Chondrocyte (in vitro differentiated cells): Measurements from ENCODE around the gene HKDC1. TPM values are rescaled to one million over a fixed set of nuclear protein-coding genes. Genes with fewer than 3 reads are reported as not detected.
A peak's percentile ranks its signal among the peaks of the same experiment; 100 is the strongest.

Experiments used
- DNase-seq: peaks from one replicate; pipeline ENCODE4 v3.0.0; 2021; ENCODE audit warnings: mixed read lengths, low spot score
- H3K27ac Mint-ChIP-seq: one replicate; pipeline ENCODE4 v1.8.0; 2021; ENCODE audit warnings: mild to moderate bottlenecking, moderate library complexity, mixed read lengths; ENCODE audit not compliant: unreplicated experiment
- H3K27me3 Mint-ChIP-seq: 2 replicates; pipeline ENCODE4 v1.8.0; 2021; ENCODE audit warnings: low read depth, mixed read lengths
- H3K36me3 Mint-ChIP-seq: 2 replicates; pipeline ENCODE4 v1.8.0; 2021; ENCODE audit warnings: low read depth, mixed read lengths
- H3K4me1 Mint-ChIP-seq: 2 replicates; pipeline ENCODE4 v1.8.0; 2021; ENCODE audit warnings: low read depth, mild to moderate bottlenecking, mixed read lengths
- H3K4me3 Mint-ChIP-seq: one replicate; pipeline ENCODE4 v1.8.0; 2021; ENCODE audit warnings: mild to moderate bottlenecking, moderate library complexity, mixed read lengths; ENCODE audit not compliant: unreplicated experiment
- H3K9me3 Mint-ChIP-seq: 2 replicates; pipeline ENCODE4 v1.8.0; 2021; ENCODE audit warnings: low read depth, mixed read lengths
- CTCF ChIP-seq: fragments of 200-600 bp; sonication (generic); IDR thresholded peaks from 2 replicates; pipeline ENCODE4 v1.5.0; 2021; ENCODE audit warnings: antibody characterized with exemption, mild to moderate bottlenecking, moderate library complexity
- total RNA-seq: library from RNA; stranded (reverse); gene quantifications from 3 replicates; pipeline ENCODE4 v1.2.1, GENCODE V29; 2021

HKDC1 gene
- total RNA-seq, 1 donor from 2014 or later, result 4.0 TPM

- DNase-seq, result no peak
- H3K27ac Mint-ChIP-seq, result peak overlapping the region; percentile 86
- no peaks in the 10 kb centered on the region for H3K9me3 Mint-ChIP-seq
- H3K27me3 Mint-ChIP-seq, result no peaks in the 10 kb centered on the region
- H3K4me3 Mint-ChIP-seq, result no peak overlapping the region
- peaks cover 8% of the 10 kb centered on the region for H3K36me3 Mint-ChIP-seq
- peaks cover 30% of the 10 kb centered on the region for H3K4me1 Mint-ChIP-seq
- no peak for TF ChIP-seq CTCF
Measured at GRCh38 chr10:69201045-69201444, 19.1 kb upstream of the HKDC1 start.

GRCh38 chr10:69202332-69202731 lies 17.8 kb upstream of the HKDC1 start:
- peak overlapping the region; percentile 86 for H3K27ac Mint-ChIP-seq
- H3K4me3 Mint-ChIP-seq, result no peak overlapping the region
- TF ChIP-seq CTCF, result no peak

GRCh38 chr10:69208761-69209160 lies 11.4 kb upstream of the HKDC1 start:
- H3K9me3 Mint-ChIP-seq, result no peaks in the 10 kb centered on the region
- peaks cover 23% of the 10 kb centered on the region for H3K36me3 Mint-ChIP-seq

More at GRCh38 chr10:69202332-69202731, 17.8 kb upstream of the HKDC1 start:
- Mint-ChIP-seq H3K36me3 (peaks cover 11% of the 10 kb centered on the region), H3K4me1 (peaks cover 30% of the 10 kb centered on the region), H3K27me3 (no peaks in the 10 kb centered on the region), H3K9me3 (no peaks in the 10 kb centered on the region)
- DNase-seq, result no peak

GRCh38 chr10:69209787-69210484 lies 10.2 kb upstream of the HKDC1 start:
- no peak for TF ChIP-seq CTCF
- peaks cover 9% of the 10 kb centered on the region for H3K4me1 Mint-ChIP-seq

More at GRCh38 chr10:69208761-69209160, 11.4 kb upstream of the HKDC1 start:
- Mint-ChIP-seq H3K27me3 (no peaks in the 10 kb centered on the region), H3K27ac (no peak overlapping the region), H3K4me1 (peaks cover 12% of the 10 kb centered on the region), H3K4me3 (no peak overlapping the region)
- no peak for TF ChIP-seq CTCF
- DNase-seq, result no peak

GRCh38 chr10:69211104-69211503 lies 9.0 kb upstream of the HKDC1 start:
- TF ChIP-seq CTCF, result no peak
- H3K4me1 Mint-ChIP-seq, result peaks cover 17% of the 10 kb centered on the region

More at GRCh38 chr10:69209787-69210484, 10.2 kb upstream of the HKDC1 start:
- Mint-ChIP-seq H3K27me3 (no peaks in the 10 kb centered on the region), H3K4me3 (no peak overlapping the region), H3K36me3 (peaks cover 23% of the 10 kb centered on the region), H3K9me3 (peaks cover 6% of the 10 kb centered on the region), H3K27ac (no peak overlapping the region)
- no peak for DNase-seq

More at GRCh38 chr10:69211104-69211503, 9.0 kb upstream of the HKDC1 start:
- Mint-ChIP-seq H3K9me3 (peaks cover 6% of the 10 kb centered on the region), H3K27me3 (no peaks in the 10 kb centered on the region), H3K36me3 (peaks cover 19% of the 10 kb centered on the region), H3K4me3 (no peak overlapping the region), H3K27ac (no peak overlapping the region)
- DNase-seq, result no peak
